Stimulated activated CD8-positive, alpha-beta memory T cell treated with anti-CD3 and anti-CD28 coated beads, Interleukin-7, amount 100 ng/mL, for 4 hours (primary cell): ENCODE measurements around the gene GFAP.

Experiments used
- DNase-seq, 2 donors: peaks; one replicate each; pipeline ENCODE4 v3.0.0-alpha.2; 2020; ENCODE audit warnings: low read depth in 2 of 2

The GFAP gene

GRCh38 chr17:44915862-44916780 is 821 bp upstream of the GFAP start:
- no peak for DNase-seq

DNA sequence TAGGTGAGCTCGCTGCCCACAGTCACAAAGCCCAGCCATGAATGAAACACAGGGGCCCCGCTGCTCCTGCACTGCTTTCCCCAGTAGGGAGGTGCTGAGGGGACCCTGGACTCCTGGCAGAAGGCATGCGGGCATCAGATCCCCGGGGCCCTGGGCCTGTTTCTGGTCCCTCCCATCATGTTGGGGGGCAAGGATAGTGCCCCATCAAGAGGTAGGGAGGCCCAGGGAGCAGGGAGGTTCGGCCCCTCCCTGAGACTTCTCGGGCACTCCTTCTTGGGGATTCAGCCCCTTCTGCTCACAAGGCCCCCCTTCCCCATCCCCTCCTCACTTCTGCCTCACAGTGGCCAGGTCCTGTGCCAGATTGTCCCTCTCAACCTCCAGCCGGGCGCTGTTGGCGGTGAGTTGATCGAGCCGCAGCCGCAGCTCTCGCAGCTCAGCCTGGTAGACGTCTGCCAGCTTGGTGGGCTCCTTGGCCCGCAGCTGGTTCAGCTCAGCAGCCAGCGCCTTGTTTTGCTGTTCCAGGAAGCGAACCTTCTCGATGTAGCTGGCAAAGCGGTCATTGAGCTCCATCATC is 515 bp downstream of the GFAP start:
- DNase-seq: no peak

GRCh38 chr17:44914148-44914547 is 1.2 kb downstream of the GFAP start:
- DNase-seq: no peak

GRCh38 chr17:44913676-44914075 is 1.6 kb downstream of the GFAP start:
- DNase-seq: no peak

DNA sequence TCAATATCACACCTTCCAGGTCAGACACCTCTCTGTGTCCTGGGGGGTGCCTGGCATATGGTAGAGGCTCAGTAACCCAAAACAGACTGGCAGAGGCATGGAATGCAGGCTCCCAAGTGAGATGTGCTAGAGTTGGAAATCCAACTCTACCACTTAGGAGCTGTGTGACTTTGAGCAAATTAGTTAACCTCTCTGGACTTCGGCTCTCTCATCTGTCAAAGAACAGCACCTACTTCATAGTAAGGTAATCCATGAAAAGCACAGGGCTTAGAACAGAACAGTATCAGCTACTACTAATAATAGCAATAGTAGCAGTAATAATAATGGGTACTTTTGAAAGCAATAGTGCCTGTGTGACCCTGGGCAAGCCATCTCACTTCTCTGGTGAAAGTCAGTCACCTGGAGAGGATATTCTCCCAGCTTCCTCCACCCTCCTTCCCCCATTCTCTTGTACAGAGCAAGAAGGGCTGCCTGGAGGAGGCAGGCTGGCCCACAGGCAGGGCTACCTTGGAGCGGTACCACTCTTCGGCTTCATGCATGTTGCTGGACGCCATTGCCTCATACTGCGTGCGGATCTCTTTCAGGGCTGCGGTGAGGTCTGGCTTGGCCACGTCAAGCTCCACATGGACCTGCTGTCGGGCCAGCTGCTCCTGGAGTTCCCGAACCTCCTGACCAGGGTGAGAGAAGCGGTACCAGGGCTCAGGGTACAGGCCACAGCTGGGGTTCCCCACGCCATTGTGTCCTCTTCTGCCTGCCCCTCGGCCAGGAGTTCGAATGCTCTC is 2.3 kb downstream of the GFAP start:
- DNase-seq: no peak

DNA sequence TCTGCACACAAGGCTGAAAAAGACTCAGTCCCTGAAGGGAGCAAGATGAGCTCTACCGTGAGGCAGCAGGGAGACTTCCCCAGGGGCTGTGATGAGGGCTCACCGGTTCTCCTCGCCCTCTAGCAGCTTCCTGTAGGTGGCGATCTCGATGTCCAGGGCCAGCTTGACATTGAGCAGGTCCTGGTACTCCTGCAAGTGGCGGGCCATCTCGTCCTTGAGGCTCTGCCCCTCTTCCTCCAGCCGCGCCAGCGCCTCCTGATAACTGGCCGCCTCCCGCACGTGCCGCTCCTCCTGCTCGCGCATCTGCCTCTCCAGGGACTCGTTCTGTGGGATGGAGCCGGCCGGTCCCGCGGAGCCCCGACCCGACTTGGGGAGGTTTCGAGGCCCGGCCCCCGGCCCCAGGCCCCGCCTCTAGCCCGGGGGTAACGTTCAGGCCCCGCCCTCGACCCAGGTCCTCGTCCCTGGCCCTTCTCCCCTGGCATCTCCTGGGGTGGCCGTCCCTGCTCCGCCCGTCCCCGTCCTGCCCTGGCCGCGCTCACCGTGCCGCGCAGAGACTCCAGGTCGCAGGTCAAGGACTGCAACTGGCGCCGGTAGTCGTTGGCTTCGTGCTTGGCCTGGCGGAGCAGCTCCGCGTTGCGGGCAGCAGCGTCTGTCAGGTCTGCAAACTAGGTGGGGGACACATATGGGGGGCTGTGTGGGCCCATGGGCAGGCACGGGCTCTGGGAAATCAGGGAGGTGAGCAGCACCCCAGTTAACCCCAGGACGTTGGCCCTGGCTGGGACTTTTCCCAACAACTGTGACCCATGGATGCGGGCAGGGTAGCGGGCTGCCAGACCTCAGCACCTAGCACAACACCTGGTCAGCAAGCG is 3.9 kb downstream of the GFAP start:
- DNase-seq: peak; percentile 27 to 29

- DNase-seq: no peak
Measured at GRCh38 chr17:44910231-44911106, 4.8 kb downstream of the GFAP start.

DNA sequence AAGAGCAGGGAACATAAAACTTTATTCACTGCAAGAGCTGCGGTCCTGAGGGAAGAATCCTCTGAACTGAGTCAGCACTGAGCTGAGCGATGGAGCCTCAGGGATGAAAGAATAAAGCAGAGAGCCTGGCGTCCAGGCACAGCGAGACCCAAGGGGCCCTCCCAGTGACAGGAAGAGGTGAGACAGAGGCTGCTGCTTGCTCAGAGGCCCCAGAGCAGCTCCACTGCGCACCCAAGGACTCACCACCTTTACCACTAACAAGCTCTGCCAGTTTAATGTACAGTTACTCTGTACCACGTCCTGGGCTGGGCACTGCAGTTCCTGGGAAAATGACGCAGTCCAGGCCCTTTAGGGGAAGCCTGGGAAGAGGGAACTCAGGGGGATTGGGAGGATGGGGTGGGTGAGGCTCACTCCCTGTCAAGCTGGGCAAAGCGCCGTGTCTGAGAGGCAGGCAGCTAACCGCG is 5.6 kb downstream of the GFAP start:
- no peak for DNase-seq

- DNase-seq: no peak
Measured at GRCh38 chr17:44908761-44909326, 6.5 kb downstream of the GFAP start.

DNA sequence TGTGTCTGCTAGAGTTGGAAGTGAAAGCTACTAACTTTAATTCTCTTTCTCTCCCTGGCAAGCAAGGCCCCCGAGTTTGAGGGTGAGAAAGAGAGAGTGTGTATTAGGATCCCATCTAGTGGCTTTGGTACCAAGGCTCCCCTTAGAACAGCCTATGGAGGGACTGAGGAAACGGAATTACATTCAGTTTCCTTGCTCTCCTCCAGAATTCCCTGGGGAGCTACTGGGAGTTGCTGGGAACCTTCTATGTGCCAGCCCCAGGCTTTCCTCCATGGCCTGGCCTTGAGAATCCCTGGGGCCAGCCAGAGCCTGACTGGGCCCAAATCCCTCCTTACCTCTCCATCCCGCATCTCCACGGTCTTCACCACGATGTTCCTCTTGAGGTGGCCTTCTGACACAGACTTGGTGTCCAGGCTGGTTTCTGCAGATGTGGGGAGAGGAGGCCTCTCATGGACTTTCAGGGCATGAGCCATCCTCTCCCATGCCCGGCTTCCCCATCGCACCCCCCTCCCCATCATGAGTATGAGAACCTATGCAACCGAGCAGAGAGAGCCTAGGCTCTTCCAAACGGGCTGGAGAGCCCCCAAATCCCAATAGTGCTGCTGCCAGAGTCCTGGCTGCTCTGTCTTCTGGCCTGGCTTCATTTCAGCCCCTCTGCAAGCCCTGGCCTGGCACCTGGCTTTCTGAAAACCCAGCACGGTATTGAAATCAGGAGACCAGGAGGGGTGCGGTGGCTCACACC is 7.4 kb downstream of the GFAP start:
- no peak for DNase-seq

- DNase-seq: no peak
Measured at GRCh38 chr17:44906763-44907728, 8.3 kb downstream of the GFAP start.

DNA sequence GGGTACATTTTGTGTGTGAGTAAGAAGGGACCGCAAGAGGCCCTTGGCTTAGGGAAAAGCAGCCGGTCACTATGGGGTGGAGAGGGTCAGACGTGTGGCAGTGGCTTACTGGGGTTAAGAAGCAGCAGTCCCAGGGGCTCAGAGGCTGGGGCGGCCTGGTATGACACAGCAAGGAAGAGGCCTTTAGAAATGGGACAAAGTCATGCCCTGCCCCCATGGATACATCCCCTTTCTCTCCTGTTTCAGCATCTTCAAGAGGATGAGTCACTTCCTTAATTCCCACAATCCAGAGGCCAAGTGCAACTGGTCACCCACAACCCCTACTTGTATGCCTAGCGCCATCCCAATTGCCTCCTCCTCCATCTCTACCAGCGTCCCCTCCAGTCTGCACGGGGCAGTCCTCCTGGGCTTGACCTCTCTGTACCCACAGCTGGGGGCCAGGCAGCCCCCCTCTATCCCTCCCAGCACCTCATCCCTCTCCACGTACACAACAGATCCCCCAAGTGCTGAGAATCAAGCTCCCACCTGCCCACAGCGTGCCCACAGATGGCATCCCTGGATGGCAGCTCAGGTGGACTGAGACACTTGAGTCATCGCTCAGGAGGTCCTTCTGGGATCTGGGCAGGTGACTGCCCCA is 9.2 kb downstream of the GFAP start:
- DNase-seq: no peak

DNA sequence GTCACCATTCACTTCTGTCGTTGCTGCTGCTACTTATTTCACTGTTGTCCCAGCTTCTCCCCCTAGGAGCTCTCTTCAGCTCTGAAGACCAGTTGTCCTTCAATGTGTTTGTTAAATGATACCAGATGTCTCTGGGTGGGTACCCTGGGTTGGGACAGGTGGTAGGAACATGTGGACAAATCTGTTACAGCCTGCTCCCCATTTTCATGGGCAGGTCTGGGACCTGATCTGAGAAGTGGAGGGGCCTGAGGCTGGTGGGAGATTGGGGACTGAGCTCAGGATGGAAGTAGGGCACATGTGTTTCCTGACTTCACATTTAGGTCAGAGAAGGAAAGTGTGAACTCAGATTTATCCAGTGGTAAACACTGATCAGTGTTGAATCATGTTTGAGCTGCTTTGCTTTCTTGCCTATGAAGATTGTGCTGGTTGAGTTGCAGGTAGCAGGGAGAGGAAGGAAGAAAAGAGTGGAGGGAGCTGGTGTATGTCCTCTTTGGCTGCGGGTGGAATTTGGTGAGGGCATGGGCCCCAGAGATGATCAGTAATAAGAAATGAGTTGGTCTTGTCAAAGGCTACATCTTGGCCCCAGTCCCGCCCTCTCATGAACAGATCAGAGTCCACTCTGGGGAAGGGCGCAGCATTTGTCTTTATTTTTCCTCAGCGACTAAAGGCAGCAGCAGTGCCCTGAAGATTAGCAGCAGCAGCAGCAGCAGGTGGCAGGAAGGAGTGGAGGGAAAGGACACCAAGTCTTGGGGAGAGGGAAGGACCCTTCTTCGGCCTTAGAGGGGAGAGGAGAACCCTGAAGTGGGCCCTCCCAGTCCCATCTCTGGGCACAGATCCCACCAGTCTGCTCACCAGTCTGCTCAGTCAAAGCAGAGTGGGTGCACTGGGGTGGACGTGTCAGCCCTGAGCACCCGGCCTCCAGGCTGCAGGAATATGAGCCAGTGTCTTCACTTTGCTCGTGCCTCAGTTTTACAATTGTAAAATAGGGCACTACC is 10.0 kb downstream of the GFAP start:
- DNase-seq: no peak

GRCh38 chr17:44904001-44904984 is 11.0 kb downstream of the GFAP start:
- no peak for DNase-seq

DNA sequence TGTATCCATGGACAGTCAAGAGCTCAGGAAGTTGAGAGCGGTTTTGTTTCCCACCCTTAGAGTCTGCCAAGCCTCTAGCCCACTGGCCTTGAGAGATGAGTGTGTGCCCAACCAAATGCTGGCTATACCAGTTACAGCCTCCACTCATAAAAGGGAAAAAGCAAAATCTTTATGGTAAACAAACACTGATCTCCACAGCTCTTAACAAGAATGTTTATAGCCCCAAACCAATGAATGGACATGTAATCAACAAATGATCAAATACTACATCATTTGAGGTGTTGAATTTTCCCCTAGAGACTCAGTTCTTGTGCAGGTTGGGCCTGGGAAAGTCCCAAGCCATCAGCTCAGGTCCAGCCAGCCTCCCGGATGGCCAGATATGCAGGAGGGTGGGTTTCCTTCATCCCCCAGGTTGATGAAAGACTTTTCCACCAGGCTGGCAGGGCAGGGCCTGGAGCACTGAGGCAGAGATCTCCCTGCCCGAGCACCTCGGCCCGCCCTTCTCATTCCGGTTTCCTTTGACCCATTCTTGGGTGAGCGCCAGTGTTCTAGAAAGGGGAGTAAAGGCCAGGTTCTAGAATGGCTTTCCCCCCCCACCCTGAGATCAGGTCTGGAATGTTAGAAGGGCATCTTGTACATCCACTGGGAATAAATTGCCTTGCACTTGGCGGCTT is 12.2 kb downstream of the GFAP start:
- DNase-seq: no peak
